GM23338 (cell line): ENCODE results near the gene MGAT2. TPM values are rescaled to one million over a fixed set of nuclear protein-coding genes. Genes with fewer than 3 reads are reported as not detected.

ENCODE experiments used
- ATAC-seq: fragments of 200-7000 bp; cut with Tn5 transposase; 3 replicates; pipeline ENCODE4 v1.9.1; 2020
- DNase-seq: peaks from one replicate; pipeline ENCODE4 v3.0.0-alpha.2; 2015; ENCODE audit warnings: low spot score
- H2AFZ ChIP-seq: fragments of 200-600 bp; sonication (generic); 2 replicates; pipeline ENCODE4 v1.8.0; 2016; ENCODE audit warnings: antibody characterized with exemption, mild to moderate bottlenecking, moderate library complexity
- H3F3A ChIP-seq: fragments of 200-600 bp; sonication (generic); replicated peaks from 2 replicates; pipeline ENCODE4 v1.8.0; 2017; ENCODE audit warnings: antibody characterized with exemption, mixed run types, low read depth
- H3K27ac ChIP-seq: fragments of 200-600 bp; sonication (generic); 2 replicates; pipeline ENCODE4 v1.6.1; 2016; ENCODE audit warnings: low read depth
- H3K27me3 ChIP-seq: fragments of 200-600 bp; sonication (generic); 2 replicates; pipeline ENCODE4 v1.8.0; 2016; ENCODE audit warnings: mild to moderate bottlenecking, mixed run types, moderate library complexity; ENCODE audit not compliant: insufficient read depth
- H3K36me3 ChIP-seq: fragments of 200-600 bp; sonication (generic); 2 replicates; pipeline ENCODE4 v1.8.0; 2016; ENCODE audit warnings: mild to moderate bottlenecking; ENCODE audit not compliant: insufficient read depth
- H3K4me1 ChIP-seq: fragments of 200-600 bp; sonication (generic); 2 replicates; pipeline ENCODE4 v1.8.0; 2016; ENCODE audit warnings: mild to moderate bottlenecking, moderate library complexity; ENCODE audit not compliant: insufficient read depth
- H3K4me2 ChIP-seq: fragments of 200-600 bp; sonication (generic); 2 replicates; pipeline ENCODE4 v1.7.1; 2017; ENCODE audit warnings: mixed run types
- H3K4me3 ChIP-seq: fragments of 200-600 bp; sonication (generic); 2 replicates; pipeline ENCODE4 v1.6.1; 2016; ENCODE audit warnings: mixed run types
- H3K79me2 ChIP-seq: fragments of 200-600 bp; sonication (generic); replicated peaks from 2 replicates; pipeline ENCODE4 v1.8.0; 2017; ENCODE audit warnings: mild to moderate bottlenecking; ENCODE audit not compliant: insufficient read depth
- H3K9me2 ChIP-seq: fragments of 200-600 bp; sonication (generic); 2 replicates; pipeline ENCODE4 v1.8.0; 2017; ENCODE audit not compliant: insufficient read depth
- H4K20me1 ChIP-seq: fragments of 200-600 bp; sonication (generic); replicated peaks from 2 replicates; pipeline ENCODE4 v1.8.0; 2017; ENCODE audit warnings: mild to moderate bottlenecking; ENCODE audit not compliant: insufficient read depth
- H3K27ac Mint-ChIP-seq: 2 replicates; pipeline ENCODE4 v1.8.0; 2020; ENCODE audit warnings: inconsistent platforms, mild to moderate bottlenecking, moderate library complexity, mixed read lengths
- H3K27me3 Mint-ChIP-seq: 3 replicates; pipeline ENCODE4 v1.8.0; 2022; ENCODE audit warnings: low read depth, mild to moderate bottlenecking, moderate library complexity, mixed read lengths, inconsistent platforms; ENCODE audit not compliant: insufficient read depth, poor library complexity
- H3K36me3 Mint-ChIP-seq: 3 replicates; pipeline ENCODE4 v1.8.0; 2021; ENCODE audit warnings: low read depth, mild to moderate bottlenecking, inconsistent platforms, moderate library complexity, mixed read lengths
- H3K4me1 Mint-ChIP-seq: 3 replicates; pipeline ENCODE4 v1.8.0; 2020; ENCODE audit warnings: mild to moderate bottlenecking, inconsistent platforms, mixed read lengths
- H3K4me3 Mint-ChIP-seq: 3 replicates; pipeline ENCODE4 v1.8.0; 2021; ENCODE audit warnings: moderate library complexity, mild to moderate bottlenecking, inconsistent platforms, mixed read lengths
- H3K9me3 Mint-ChIP-seq: 3 replicates; pipeline ENCODE4 v1.8.0; 2020; ENCODE audit warnings: moderate library complexity, mild to moderate bottlenecking, inconsistent platforms, mixed read lengths
- CREB1 ChIP-seq: fragments of 250-450 bp; sonication (Bioruptor Pico); IDR thresholded peaks from 2 replicates; pipeline ENCODE4 v1.5.0; 2020; ENCODE audit warnings: low read depth, mild to moderate bottlenecking, moderate library complexity
- ETS1 ChIP-seq: IDR thresholded peaks from 2 replicates; pipeline ENCODE4 v1.6.1; 2016; ENCODE audit warnings: antibody characterized with exemption
- EZH2phosphoT487 ChIP-seq: fragments of 200-600 bp; sonication (generic); IDR thresholded peaks from one replicate; pipeline ENCODE4 v1.8.1; 2018; ENCODE audit warnings: antibody characterized with exemption; ENCODE audit not compliant: unreplicated experiment
- JUNB ChIP-seq: IDR thresholded peaks from one replicate; pipeline ENCODE4 v1.6.1; 2016; ENCODE audit warnings: antibody characterized with exemption; ENCODE audit not compliant: unreplicated experiment
- NANOG ChIP-seq: IDR thresholded peaks from 2 replicates; pipeline ENCODE4 v1.6.1; 2016; ENCODE audit warnings: antibody characterized with exemption, borderline replicate concordance
- ZNF114 ChIP-seq: fragments of 250-450 bp; sonication (Bioruptor Pico); IDR thresholded peaks from 2 replicates; pipeline ENCODE4 v1.5.0; 2020; ENCODE audit warnings: mild to moderate bottlenecking, moderate library complexity
- ZNF462 ChIP-seq: fragments of 250-450 bp; sonication (Bioruptor Pico); IDR thresholded peaks from 2 replicates; pipeline ENCODE4 v1.5.0; 2020; ENCODE audit warnings: mild to moderate bottlenecking, moderate library complexity
- polyA plus RNA-seq: library from polyadenylated mRNA; unstranded; fragments of >200 nt; fragmentation: Nextera tagmentation; extraction: Ambion mirVana; gene quantifications from 2 replicates; pipeline ENCODE4 v1.2.1, GENCODE V29; 2016
- total RNA-seq: library from RNA; depleted of rRNA; stranded (reverse); fragments of >200 nt; shearing (Covaris generic); gene quantifications from 2 replicates; pipeline ENCODE4 v1.2.3, GENCODE V29; 2014
- TF ChIP-seq, protein P1 (sequence below), 2 experiments: fragments of 200-600 bp in 1 of 2; sonication (generic) in 1 of 2; conservative IDR thresholded peaks; 2 replicates each; pipeline versions ENCODE4 v1.5.1 to v1.6.1; 2016 to 2017; ENCODE audit warnings: antibody characterized with exemption in 2 of 2, low read depth in 2 of 2, mild to moderate bottlenecking in 2 of 2, moderate library complexity in 1 of 2
- TF ChIP-seq, protein P2 (sequence below): IDR thresholded peaks from one replicate; pipeline ENCODE4 v1.6.1; 2018; ENCODE audit warnings: antibody characterized with exemption; ENCODE audit not compliant: unreplicated experiment

Gene MGAT2
- total and polyA plus RNA-seq, 2 experiments from 2014 or later, result 10.1 to 31.6 TPM

DNA sequence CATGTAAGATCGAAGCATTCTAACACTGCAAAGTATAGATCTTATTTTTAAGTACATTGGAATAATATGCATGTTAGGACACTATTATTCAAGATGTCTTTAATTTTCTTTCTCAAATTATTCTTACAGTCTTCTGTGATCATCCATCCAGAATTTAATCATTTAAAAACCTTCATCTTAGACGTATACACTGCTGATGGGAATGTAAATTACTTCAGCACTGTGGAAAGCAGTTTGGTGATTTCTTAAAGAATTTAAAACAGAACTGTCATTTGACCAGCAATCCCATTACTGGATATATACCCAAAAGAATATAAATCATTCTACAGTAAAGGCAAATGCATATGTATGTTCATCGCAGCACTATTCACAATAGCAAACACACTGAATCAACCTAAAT is 31.2 kb upstream of the MGAT2 start:
- no peak overlapping the region for H3K4me3 ChIP-seq
- no peak for TF ChIP-seq JUNB
- H3K4me3 Mint-ChIP-seq, result no peak overlapping the region

DNA sequence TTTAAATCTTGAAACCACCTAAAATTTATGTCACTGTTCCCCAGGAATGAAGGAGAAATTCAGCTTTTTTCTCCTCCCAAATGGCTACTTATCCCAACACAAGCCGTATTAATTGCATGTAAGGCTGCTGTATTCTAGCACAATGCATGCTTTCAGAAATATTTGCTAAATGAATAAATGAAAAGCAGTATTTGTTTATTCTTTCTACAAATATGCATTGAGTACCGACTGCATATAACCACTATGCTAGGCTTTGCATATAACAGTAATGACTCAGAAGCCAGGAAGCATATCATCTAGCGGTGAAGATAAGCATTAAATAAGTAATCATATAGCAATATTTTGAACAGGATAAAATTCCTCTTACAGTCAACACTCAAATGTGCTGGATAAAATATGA is 27.6 kb upstream of the MGAT2 start:
- no peak for ATAC-seq
- peaks cover 10% of the 10 kb centered on the region; the same call in 1 of the 2 replicates for H3K79me2 ChIP-seq
- no peak overlapping the region for H3K4me3 Mint-ChIP-seq
- H3K27me3 Mint-ChIP-seq, result peaks cover 7% of the 10 kb centered on the region
- H3K4me2 ChIP-seq, result no peak overlapping the region
- no peak overlapping the region for H2AFZ ChIP-seq
- no peaks in the 10 kb centered on the region; the same call in 2 of the 3 replicates for H3K4me1 Mint-ChIP-seq
- H3K4me3 ChIP-seq, result no peak overlapping the region
- H3K27me3 ChIP-seq, result no peaks in the 10 kb centered on the region
- no peaks in the 10 kb centered on the region for H4K20me1 ChIP-seq
- H3K36me3 Mint-ChIP-seq, result no peaks in the 10 kb centered on the region; the same call in 2 of the 3 replicates
- no peaks in the 10 kb centered on the region for H3K4me1 ChIP-seq
- no peak overlapping the region for H3K27ac Mint-ChIP-seq
- no peaks in the 10 kb centered on the region for H3K9me3 Mint-ChIP-seq
- no peaks in the 10 kb centered on the region for H3K9me2 ChIP-seq
- H3K27ac ChIP-seq, result no peak overlapping the region
- DNase-seq, result no peak
- peaks cover under 1% of the 10 kb centered on the region for H3F3A ChIP-seq
- no peaks in the 10 kb centered on the region for H3K36me3 ChIP-seq
- TF ChIP-seq ETS1, result no peak
- TF ChIP-seq, protein P1, sequence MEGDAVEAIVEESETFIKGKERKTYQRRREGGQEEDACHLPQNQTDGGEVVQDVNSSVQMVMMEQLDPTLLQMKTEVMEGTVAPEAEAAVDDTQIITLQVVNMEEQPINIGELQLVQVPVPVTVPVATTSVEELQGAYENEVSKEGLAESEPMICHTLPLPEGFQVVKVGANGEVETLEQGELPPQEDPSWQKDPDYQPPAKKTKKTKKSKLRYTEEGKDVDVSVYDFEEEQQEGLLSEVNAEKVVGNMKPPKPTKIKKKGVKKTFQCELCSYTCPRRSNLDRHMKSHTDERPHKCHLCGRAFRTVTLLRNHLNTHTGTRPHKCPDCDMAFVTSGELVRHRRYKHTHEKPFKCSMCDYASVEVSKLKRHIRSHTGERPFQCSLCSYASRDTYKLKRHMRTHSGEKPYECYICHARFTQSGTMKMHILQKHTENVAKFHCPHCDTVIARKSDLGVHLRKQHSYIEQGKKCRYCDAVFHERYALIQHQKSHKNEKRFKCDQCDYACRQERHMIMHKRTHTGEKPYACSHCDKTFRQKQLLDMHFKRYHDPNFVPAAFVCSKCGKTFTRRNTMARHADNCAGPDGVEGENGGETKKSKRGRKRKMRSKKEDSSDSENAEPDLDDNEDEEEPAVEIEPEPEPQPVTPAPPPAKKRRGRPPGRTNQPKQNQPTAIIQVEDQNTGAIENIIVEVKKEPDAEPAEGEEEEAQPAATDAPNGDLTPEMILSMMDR (conservative IDR thresholded peaks at IDR 0.05; ENCODE audit: low read depth in 2 of 2), result no peak
- TF ChIP-seq, protein P2, sequence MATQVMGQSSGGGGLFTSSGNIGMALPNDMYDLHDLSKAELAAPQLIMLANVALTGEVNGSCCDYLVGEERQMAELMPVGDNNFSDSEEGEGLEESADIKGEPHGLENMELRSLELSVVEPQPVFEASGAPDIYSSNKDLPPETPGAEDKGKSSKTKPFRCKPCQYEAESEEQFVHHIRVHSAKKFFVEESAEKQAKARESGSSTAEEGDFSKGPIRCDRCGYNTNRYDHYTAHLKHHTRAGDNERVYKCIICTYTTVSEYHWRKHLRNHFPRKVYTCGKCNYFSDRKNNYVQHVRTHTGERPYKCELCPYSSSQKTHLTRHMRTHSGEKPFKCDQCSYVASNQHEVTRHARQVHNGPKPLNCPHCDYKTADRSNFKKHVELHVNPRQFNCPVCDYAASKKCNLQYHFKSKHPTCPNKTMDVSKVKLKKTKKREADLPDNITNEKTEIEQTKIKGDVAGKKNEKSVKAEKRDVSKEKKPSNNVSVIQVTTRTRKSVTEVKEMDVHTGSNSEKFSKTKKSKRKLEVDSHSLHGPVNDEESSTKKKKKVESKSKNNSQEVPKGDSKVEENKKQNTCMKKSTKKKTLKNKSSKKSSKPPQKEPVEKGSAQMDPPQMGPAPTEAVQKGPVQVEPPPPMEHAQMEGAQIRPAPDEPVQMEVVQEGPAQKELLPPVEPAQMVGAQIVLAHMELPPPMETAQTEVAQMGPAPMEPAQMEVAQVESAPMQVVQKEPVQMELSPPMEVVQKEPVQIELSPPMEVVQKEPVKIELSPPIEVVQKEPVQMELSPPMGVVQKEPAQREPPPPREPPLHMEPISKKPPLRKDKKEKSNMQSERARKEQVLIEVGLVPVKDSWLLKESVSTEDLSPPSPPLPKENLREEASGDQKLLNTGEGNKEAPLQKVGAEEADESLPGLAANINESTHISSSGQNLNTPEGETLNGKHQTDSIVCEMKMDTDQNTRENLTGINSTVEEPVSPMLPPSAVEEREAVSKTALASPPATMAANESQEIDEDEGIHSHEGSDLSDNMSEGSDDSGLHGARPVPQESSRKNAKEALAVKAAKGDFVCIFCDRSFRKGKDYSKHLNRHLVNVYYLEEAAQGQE, result no peak
- TF ChIP-seq EZH2phosphoT487, result no peak
- no peak for TF ChIP-seq ZNF462 (CRISPR knock-in tag)
- no peak for TF ChIP-seq NANOG
- no peak for TF ChIP-seq ZNF114 (CRISPR knock-in tag)
- TF ChIP-seq JUNB, result no peak
- TF ChIP-seq CREB1 (CRISPR knock-in tag), result no peak

More for the DNA sequence above, 31.2 kb upstream of the MGAT2 start:
- H3K36me3 ChIP-seq, result peaks cover 6% of the 10 kb centered on the region
- H2AFZ ChIP-seq, result no peak overlapping the region
- peaks cover 18% of the 10 kb centered on the region for H3K79me2 ChIP-seq
- peaks cover 24% of the 10 kb centered on the region for H3K27me3 Mint-ChIP-seq
- H3K27ac ChIP-seq, result no peak overlapping the region
- H3K27me3 ChIP-seq, result no peaks in the 10 kb centered on the region
- no peak for DNase-seq
- H3K9me2 ChIP-seq, result no peaks in the 10 kb centered on the region
- peaks cover 21% of the 10 kb centered on the region for H3K36me3 Mint-ChIP-seq
- H3K27ac Mint-ChIP-seq, result no peak overlapping the region
- peaks cover 2% of the 10 kb centered on the region; the same call in 2 of the 3 replicates for H3K4me1 Mint-ChIP-seq
- ATAC-seq, result no peak
- H3K4me2 ChIP-seq, result no peak overlapping the region
- peaks cover 9% of the 10 kb centered on the region for H4K20me1 ChIP-seq
- H3F3A ChIP-seq, result no peaks in the 10 kb centered on the region; the same call in 1 of the 2 replicates
- 0 out of 2 replicates have a peak, but pooled peaks cover 1% of the 10 kb centered on the region for H3K4me1 ChIP-seq
- peaks cover 10% of the 10 kb centered on the region; the same call in 2 of the 3 replicates for H3K9me3 Mint-ChIP-seq
